Esophagus mucosa (tissue), 1 donor: ENCODE results near the gene HIBCH. TPM values are rescaled to one million over a fixed set of nuclear protein-coding genes. Genes with fewer than 3 reads are reported as not detected.
"Not testable (repeated sequence)": the region's sequence is repeated elsewhere in the genome, so short reads cannot be mapped to it uniquely, and the experiment has no call there.

Source experiments
- ATAC-seq: fragments of 200-7000 bp; cut with Tn5 transposase; one replicate; pipeline ENCODE4 v1.9.1; 2020
- total RNA-seq: library from RNA; stranded (reverse); gene quantifications from one replicate; pipeline ENCODE4 v1.2.4, GENCODE V29; 2023
- donor health status: DM: yes; HTN: yes; CAD: no.

HIBCH gene
- total RNA-seq, 1 donor from 2014 or later: 39.7 TPM

DNA sequence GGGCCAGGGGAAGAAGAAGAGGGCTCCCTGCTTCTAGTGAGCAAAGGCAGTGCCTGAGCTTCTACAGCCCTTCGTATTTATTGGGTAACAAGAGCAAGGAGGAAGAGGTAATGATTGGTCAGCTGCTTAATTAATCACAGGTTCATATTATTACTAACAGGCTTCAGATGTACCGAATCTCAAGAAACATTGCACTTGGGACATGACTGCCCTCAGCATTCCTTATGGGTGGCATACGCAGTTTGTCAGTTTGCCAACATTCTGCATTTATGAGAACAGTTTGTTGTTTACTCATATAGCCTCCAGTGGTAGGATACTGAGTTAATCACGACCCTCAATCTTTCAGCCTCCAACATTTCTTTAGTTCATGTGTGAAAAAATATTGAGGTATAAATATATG is 84.5 kb downstream of the HIBCH start:
- ATAC-seq: no peak

DNA sequence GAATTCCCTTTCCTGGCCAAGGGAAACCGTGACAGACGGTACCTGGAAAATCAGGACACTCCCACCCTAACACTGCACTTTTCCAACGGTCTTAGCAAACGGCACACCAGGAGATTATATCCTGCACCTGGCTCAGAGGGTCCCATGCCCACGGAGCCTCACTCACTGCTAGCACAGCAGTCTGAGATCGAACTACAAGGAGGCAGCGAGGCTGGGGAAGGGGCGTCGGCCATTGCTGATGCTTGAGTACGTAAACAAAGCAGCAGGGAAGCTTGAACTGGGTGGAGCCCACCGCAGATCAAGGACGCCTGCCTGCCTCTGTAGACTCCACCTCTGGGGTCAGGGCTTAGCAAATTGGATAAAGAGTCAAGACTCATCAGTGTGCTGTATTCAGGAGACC is 95.6 kb downstream of the HIBCH start:
- ATAC-seq: not testable (repeated sequence)

DNA sequence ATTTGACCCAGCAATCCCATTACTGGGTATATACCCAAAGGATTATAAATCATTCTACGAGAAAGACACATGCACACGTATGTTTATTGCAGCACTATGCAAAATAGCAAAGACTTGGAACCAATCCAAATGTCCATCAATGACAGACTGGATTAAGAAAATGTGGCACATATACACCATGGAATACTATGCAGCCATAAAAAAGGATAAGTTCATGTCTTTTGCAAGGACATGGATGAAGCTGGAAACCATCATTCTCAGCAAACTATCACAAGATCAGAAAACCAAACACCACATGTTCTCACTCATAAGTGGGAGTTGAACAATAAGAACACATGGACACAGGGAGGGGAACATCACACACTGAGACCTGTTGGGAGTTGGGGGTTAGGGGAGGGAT is 96.9 kb downstream of the HIBCH start:
- not testable (repeated sequence) for ATAC-seq

DNA sequence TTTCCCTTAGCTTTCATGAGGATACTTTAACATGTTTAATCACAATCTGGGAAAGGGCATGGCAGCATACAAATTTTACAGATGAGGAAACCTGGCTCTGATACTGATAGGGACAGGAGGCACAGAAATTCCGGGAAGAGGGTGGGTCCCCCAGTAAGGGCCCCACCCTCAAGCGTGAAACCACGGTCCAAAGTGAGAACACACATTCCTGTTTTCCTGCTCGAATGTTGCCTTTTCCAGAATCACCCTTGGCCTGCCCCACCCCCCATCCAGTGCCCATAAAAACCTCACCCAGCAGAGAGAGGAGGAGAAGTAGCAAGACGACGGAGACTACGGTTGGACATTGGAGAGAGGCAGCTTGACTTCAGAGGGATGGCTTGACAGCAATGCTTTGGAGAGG is 98.2 kb downstream of the HIBCH start:
- no peak for ATAC-seq

DNA sequence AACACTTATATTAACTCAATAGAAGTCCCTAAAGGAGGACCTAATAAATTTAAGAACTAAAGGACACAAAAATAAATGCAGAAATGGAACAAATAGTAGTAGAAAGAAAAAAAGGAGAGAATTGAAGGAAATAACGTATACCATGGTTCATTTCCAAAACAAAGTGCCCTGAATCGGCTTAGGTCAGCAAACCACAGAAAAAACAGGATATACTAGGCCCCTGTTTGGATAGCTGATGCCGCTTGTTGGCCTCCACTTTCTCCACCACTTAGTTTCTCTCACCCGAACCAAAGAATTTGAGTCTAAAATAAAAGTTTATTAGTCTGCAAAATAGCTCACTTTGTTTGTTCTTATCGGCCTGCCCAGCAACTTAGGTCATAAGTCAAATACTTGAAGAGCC is 100.4 kb downstream of the HIBCH start:
- ATAC-seq: no peak

DNA sequence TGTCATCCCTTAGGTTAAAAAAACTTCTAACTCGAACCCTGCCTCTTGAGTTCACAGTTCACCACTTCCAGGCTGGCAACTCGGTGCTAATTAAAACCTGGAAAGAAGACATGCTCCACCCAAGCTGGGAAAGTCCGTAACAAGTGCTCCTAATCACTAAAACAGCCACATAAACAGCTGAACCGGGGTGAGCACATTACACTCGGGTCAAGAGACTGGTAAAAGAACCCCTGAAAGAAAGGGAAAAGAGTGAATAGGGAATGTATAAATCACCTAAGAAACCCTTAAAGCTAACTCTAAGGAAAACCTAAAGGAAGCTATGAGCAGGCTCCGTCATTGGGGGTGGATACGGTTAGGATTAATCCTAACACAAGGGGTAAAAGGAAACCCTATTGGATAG is 102.0 kb downstream of the HIBCH start:
- ATAC-seq: no peak

DNA sequence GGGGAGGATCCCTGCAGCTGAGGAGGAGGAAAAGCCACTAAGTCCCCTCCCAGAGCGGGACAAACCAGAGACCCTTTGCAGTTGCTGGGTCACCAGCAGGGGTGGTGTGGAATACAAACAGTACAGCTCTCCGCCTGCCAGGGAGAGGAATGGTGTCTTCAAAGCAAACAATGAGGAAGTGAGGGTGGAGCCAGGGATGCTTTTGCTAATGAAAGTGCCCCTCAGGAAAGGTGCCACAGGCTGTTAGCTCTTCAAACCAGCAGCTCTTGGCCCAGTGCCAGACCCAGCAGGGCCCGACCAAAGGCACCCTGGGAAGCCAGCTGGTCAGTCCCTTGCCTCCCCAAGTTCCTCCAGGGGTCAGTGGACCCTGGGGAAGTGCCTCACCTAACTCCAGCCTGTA is 102.8 kb downstream of the HIBCH start:
- no peak for ATAC-seq

DNA sequence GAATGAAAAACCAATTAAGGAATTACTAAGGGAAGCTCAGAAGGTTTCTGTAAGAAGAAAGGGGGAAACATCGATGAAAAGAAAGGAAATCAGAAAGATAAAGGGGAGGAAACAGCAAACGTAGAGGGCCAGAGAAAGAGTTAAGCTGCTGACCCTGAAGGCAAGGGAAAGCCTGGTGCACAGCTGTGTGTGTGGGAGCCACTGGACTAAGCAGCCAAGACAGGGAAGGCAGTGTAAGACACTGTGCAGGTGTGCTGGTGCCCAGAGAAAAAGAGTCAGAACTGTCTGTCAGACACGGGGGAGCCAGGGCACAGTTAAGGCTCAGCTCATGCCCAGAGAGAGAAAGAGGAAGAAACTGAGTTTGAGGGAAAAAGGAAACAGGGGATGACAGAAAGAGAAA is 104.0 kb downstream of the HIBCH start:
- no peak for ATAC-seq

DNA sequence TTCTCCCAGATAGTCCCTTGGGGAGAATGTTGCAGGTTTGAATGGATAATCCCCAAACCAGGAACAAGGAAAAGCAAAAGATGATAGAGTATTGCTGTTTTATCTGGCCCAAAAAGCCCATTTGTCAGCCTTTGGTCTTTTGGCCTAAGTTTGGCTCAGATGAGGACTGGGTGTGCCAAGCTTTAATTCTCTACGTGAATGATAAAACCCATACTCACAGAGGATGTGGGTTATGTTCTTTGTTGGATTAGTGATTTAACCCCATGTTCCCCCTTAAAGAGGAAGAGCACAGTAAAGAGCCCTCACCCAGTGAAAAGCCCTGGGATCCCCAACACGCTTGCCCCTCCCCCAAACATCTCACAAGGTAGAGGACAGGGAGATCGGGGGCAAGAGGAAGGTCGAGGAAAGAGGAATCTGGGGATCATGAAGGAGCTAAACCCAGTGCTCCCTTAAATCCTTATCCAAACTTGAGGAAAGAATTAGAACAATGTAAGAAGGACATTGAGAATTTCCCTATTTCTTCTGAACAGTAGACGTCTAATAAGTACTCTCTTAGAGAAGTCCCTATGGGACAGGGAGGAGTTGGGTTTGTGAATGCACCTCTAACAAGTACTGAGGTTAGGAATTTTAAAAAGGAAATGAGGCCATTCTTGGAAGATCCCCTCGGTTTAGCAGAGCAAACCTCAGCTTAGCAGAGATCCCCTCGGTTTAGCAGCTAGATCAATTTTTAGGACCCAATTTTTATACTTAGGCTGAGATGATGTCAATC is 105.0 kb downstream of the HIBCH start:
- no peak for ATAC-seq

DNA sequence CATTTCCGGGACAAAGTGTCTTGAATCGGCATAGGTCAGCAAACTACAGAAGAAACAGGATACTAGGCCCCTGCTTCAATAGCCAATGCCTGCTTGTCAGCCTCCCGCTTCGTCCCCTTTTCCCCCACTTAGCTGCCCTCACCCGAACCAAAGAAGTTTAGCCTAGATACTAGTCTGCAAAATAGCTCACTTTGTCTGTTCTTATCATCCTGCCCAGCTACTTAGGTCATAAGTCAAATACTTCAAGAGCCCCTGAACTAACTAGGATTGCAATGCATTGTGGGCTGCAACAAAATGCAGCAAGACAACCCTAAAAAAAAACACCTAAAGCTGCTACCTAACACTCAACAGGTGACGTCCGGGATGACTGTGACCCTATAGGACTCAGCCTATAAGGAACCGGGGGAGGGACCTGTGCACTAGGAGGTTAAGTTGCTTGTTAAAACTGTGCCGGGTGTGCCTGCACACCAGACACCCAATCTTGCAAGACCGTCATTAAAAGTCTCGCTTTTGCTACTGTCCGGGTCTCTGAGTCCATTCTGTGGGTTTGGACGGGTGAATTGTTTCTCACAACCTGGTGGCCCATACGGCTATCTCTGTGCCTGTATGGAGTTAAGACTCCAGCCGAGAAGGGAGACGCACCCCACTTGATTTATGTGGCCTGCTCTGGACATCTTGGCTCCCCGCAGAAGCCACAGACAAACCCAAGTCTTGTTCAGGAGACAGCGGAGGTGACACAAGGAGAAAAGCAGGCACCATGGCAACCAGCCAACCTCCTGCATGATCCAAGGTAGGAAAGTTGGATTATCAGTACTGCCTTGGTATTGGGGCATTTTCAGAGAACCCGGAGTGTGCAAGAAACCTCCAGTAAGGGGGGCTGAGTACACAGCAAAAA is 105.9 kb downstream of the HIBCH start:
- no peak for ATAC-seq

DNA sequence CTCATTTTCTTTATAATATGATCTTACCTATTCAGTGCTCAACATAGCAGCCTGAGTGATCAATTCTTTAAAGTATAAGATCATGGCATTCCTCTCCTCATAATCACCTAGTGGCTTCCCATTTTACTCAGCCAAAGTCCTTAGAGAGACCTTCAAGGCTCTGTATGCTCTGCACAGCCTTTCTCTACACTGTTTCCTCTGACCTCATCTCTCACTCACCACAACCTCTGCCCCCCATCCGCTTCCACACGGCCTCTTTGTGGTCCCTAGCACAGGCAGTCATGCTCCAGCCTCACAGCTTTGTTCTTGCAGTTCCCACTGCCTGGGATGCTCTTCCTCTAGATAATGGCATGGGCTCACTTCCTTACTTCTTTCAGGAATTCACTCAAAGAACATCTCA is 109.2 kb downstream of the HIBCH start:
- ATAC-seq: no peak

DNA sequence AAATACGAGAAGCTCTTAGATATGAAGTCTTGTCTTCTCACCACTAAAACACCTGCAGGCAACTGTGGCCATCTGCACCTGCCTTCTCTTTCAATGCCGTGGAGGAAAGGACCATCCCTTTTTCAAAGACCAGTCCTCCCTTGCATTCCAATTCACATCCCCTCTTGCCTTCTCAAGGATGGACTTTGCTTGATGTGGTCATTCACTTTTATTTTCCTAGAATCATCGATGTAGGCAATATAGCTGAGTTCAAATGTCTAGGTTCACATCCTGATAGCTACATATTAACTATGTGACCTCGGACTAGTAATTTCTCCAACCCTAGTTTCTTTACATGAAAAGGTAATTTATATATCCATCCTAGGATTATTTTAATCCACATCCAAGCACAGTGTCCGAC is 110.1 kb downstream of the HIBCH start:
- ATAC-seq: no peak

DNA sequence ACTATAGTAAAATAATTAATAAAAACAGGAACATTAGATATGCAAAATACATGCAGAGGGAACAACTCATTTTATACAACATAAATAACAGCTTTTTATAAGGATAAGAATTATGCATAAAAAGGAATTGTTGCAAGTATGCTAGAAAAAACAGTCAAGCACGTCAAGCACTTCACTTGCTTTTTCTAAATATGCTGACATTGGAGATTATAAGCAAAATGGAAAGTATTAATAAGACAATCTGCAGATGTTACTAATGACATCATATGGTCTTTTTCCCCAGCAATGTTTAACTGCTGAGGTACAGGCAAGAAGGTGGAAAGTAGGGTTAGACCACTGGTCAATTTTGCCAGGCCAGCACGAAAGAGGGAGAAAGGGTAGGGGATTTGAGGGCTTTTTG is 111.7 kb downstream of the HIBCH start:
- no peak for ATAC-seq

DNA sequence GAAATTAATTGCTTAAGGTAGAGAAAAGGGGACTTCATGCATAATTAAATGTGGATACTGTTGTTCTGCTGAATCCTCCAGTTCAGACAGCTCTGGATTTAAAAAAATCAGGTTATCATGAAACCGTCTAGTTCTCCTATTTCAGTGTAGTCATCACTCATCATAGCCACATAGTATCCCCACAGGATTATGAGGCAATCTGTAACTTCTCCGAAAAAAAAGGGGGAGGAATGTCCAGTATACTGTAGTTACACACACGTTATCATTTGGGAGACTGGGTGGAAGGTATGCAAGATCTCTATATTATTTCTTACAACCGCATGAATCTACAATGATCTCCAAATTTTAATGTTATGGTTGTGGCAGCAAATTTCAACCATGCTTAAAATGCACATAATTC is 114.0 kb downstream of the HIBCH start:
- no peak for ATAC-seq

DNA sequence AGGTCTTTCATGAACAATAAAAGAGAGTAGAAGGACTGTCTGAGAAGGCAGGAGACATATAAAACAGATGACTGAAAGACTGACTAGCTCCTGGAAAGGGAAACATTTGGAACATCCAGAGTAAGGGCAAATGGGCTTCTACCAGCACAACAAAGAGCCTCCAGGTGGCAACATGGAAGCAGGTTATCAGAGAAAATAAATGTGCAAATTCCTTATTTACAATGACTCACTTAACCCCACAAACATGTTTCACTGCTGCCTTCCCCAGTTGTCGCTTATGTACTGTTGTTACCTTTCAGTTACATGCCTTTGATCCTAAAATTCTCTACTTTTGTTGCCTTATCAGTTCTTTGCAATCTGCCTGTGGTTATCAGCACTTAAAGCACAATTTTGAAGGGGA is 117.0 kb downstream of the HIBCH start:
- ATAC-seq: no peak

DNA sequence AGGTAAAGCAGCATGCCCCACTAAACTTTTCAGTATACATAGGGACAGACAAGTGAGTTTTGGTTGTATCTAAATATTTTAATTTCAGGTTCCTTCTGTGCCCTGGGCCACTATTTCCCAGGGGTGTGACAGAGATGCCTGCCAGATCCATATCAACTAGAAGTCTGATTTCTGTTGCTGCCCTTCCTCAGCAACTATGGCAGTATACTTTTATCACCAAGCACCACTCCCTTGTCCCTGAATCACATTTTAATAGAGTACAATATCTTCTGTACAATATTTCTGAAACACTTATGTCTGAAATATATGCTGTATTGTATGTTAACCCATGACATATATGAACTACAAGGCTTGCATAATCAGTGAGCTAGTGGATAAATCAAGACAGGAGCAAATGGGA is 117.6 kb downstream of the HIBCH start:
- no peak for ATAC-seq

DNA sequence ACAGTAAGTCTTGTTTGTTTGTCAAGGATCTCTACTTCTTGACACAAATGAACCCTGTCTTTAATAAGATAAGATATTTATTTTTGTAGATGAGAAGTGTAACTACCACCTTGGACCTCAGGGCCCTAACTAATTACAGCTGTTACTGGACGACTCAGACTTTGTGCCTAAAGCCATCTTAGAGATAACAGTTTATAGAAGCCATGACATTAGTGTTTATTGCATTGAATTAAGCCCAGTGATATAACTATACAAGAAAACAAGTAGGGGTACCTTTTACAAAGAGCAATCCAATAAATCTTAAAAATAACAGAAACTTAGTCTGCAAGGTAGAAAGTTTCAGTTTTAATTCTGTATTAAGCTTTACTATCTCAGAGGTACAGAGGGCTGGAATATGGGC is 119.0 kb downstream of the HIBCH start:
- ATAC-seq: no peak

DNA sequence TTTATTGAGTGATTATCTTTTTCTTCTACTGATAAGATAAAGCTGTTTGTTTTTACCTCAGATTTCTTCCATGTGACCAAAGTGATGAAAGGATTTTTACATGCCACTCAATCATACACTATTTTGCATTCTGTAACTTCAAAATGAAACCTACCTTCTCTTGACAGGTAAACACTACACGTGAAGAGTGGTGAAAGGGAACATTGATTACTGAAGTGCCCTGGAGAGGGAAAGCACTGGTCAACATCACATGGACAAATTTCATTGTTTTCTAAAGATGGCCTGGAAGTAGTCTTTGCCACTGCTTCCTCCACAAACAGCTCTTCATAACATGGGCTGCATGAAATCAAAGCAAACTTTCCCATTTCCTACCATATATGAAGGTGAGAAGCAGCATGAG is 120.1 kb downstream of the HIBCH start:
- ATAC-seq: no peak

DNA sequence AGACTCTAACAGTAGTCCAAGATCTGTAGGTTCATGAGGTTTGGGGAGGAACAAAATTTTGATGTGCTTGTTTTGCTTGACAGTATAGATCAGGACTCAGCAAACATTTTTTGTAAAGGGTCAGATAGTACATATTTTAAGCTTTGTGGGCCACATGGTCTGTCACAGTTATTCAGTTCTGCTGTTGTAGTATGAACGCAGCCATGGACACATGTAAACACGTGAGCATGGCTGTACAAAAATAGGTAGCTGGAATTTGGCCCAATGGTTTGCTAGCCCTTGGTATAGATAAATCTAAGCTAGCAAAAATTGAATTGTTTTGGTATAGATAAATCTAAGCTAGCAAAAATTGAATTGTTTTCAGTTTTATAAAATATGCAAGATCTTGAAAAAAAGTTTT is 120.5 kb downstream of the HIBCH start:
- no peak for ATAC-seq

DNA sequence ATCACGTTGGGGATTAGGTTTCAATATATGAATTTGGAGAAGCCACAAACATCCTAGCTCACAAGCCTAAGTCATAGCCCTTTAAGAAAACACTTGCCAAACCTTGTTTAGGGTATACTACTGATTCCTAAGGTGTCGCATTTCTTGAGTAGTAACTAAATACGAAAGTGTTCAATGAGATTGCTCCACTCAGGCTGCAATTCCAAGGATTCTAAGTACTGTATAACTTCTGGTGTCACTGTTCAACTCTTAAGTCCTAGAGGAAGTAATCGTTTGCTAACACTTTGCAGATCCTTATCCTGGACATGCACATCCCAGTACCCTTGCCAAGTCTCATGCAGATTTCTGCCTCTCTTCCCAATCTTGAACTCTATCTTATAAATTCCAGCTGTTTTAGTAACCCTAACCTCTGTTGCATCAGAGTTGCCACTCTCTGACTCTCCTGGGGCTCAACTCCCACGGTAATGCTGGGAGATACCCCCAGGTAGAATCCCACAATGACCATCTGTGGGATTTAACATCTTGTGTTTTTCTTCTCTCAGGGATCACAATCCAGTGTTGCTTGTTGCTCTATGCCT is 122.4 kb downstream of the HIBCH start:
- ATAC-seq: no peak

DNA sequence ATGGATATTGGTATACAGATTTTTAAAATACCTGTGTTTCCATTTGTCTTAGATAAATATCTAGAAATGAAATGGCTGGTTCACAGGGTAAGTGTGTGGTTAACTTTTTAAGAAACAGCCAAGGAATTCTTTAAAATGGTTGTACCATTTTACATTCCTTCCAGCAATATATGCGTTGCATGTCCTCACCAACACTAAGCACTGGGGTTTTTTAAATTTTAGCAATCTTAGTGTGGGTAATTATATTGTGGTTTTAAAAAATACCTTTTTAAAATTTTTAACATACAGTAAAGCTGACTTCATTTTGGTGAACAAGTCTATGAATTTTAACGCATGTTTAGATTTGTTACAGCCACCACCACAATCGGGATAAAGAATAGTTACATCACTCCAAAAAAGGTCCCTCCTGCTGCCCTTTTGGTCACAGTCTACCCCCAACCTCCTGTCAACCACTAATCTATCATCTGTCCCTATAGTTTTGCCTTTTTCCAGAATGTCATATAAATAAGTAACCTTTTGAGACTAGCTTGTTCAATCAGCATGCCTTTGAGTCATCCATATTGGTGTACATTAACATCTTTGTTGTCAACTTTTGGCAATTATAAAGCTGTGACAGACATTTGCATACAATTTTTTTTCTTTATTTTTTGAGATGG is 129.0 kb downstream of the HIBCH start:
- no peak for ATAC-seq

DNA sequence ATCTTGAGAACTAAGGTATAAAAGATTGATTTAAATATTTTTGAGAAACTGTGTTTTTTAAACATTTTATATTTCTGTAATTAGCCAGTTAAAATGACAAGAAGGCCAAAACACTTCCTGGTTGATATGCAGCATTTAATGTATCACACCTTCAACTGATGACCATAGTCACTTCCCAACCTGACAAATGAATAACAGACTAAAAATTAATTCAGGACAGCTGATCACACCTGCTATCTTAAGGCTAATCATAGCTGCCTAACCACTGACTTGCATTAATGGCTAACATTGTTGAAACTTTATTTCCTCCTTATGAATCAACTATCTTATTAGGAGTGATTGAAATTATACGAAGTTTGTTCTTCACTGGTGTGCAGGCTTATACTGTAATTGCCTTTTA is 131.3 kb downstream of the HIBCH start:
- no peak for ATAC-seq

DNA sequence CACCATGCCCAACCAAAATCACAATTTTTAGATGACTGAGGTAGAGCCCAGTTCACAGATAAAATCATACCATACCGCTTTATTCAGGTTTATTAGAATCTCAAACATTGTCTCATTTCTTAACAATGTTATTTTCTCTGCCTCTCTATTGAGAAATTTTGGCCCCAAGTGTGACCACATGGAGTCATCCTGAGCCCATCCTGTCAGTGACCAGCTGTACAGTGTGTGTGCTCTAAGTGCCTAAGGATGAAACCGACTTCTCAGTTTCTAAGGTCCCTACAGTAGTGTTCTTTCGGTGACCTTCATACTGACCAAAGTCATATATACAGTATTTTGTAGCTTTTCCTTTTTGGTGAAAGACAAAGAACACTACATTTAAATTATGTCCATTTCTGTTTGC is 133.4 kb downstream of the HIBCH start:
- no peak for ATAC-seq
